ENCODE results near the gene NUTM2A. TPM values are rescaled to one million over a fixed set of nuclear protein-coding genes. Genes with fewer than 3 reads are reported as not detected.
"Not testable (repeated sequence)": the region's sequence is repeated elsewhere in the genome, so short reads cannot be mapped to it uniquely, and the experiment has no call there.

NUTM2A gene
- total RNA-seq, 4 donors from 2014 or later: 0.84 to 2.5 (median 2.4) TPM

- intact Hi-C loops (cut with DNase I; ENCODE audit: low total_unique reads); DNase-seq (ENCODE audit: low spot score in 2 of 2); H3K4me3 ChIP-seq (ENCODE audit: low read depth, poor library complexity, severe bottlenecking): not testable (repeated sequence)
- WGBS, 2 donors: 84 to 86% methylated on average over 1 to 2 of the region's 5 CpGs
Observed at GRCh38 chr10:87219370-87219769, 5.9 kb upstream of the NUTM2A start.

DNA sequence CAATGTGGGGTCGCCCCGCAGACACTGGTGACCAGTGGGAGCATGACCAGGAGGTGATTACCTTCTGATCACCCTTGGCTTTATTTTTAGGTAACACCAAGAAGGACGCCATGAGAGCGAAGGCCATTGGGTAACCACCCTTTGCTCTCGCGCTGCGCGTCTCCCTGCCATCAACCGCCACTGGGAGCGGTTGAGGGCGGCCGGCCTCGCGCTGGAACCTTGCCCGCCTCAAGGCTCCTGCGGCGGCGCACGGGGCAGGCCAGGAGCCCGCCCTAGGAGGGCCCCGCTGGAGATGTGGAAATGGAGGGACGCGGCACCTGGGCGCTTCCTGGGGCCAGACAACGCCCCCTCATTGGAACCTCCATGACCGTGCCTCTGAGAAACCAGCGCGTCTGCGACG, 2.5 kb upstream of the NUTM2A start:
- H3K4me3 ChIP-seq (ENCODE audit: low read depth, poor library complexity, severe bottlenecking); intact Hi-C loops (cut with DNase I; ENCODE audit: low total_unique reads); DNase-seq (ENCODE audit: low spot score in 2 of 2): not testable (repeated sequence)
- 92% methylated on average over 11 of the region's 30 CpGs; no CpG with 5 or more reads in 1 of the 2 donors for WGBS, 2 donors

- H3K4me3 ChIP-seq (ENCODE audit: low read depth, poor library complexity, severe bottlenecking); DNase-seq (ENCODE audit: low spot score in 2 of 2); intact Hi-C loops (cut with DNase I; ENCODE audit: low total_unique reads): not testable (repeated sequence)
- WGBS, 2 donors: 93 to 100% methylated on average over 3 to 4 of the region's 20 CpGs
Observed at GRCh38 chr10:87228247-87228646, 3.0 kb downstream of the NUTM2A start.

DNA sequence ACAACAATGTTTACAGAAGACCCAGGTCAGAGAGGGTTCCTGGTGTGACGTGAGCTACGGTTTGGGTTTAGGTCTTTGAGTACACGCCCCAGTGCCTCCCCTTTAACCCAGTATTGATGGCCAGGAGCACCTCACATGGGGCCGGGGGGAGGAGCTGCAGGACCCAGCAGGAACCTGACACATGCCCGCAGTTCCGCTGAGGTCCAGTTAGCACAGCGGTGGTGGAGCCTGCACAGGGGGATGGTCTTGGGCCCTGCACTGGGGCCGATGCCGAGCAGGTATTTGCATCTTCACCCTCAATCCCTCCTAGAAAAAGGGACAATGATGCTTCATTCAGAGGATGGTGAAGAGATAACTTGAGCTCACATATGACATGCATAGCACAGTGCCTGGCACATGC, 4.0 kb downstream of the NUTM2A start:
- H3K4me3 ChIP-seq (ENCODE audit: low read depth, poor library complexity, severe bottlenecking); intact Hi-C loops (cut with DNase I; ENCODE audit: low total_unique reads); DNase-seq (ENCODE audit: low spot score in 2 of 2): not testable (repeated sequence)
- WGBS, 2 donors: 86 to 94% methylated on average over 9 of the region's 9 CpGs

- intact Hi-C loops (cut with DNase I; ENCODE audit: low total_unique reads); DNase-seq (ENCODE audit: low spot score in 2 of 2); H3K4me3 ChIP-seq (ENCODE audit: low read depth, poor library complexity, severe bottlenecking): not testable (repeated sequence)
- no CpG with 5 or more reads among the region's 7 CpGs for WGBS, 2 donors
Observed at GRCh38 chr10:87234854-87235253, 9.6 kb downstream of the NUTM2A start.

- 100% methylated on average over 2 to 3 of the region's 5 CpGs for WGBS, 2 donors
- H3K4me3 ChIP-seq (ENCODE audit: low read depth, poor library complexity, severe bottlenecking); intact Hi-C loops (cut with DNase I; ENCODE audit: low total_unique reads); DNase-seq (ENCODE audit: low spot score in 2 of 2): not testable (repeated sequence)
Observed at GRCh38 chr10:87237244-87237643, 12.0 kb downstream of the NUTM2A start.

DNA sequence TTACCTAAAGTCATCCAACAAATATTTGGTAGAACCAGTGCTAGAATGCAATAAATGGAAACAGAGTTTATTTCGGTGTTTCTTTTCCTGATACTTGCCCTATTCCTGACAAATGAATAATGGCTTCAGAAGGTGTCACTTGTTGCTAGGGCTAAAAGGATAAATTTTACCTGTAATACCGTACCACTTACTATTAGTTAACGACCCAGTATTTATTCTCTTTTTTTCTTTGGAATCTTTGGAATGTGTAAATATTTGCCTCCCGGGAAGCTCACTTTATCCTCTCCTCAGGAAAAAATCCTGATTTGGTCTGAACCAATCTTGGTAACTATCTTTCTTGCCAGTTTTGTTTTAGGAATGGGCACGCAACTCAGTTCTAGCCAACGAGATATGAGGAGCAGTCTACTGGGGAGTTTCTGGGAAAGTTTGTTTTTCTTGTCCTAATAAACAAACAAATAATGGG, 14.1 kb downstream of the NUTM2A start:
- H3K4me3 ChIP-seq (ENCODE audit: low read depth, poor library complexity, severe bottlenecking); DNase-seq (ENCODE audit: low spot score in 2 of 2); intact Hi-C loops (cut with DNase I; ENCODE audit: low total_unique reads): not testable (repeated sequence)
- 84 to 92% methylated on average over 2 to 3 of the region's 6 CpGs for WGBS, 2 donors

- WGBS, 2 donors: 88 to 90% methylated on average over 3 of the region's 3 CpGs
- intact Hi-C loops (cut with DNase I; ENCODE audit: low total_unique reads); DNase-seq (ENCODE audit: low spot score in 2 of 2); H3K4me3 ChIP-seq (ENCODE audit: low read depth, poor library complexity, severe bottlenecking): not testable (repeated sequence)
Observed at GRCh38 chr10:87242192-87242591, 16.9 kb downstream of the NUTM2A start.

GRCh38 chr10:87247335-87247734, 22.1 kb downstream of the NUTM2A start:
- H3K4me3 ChIP-seq (ENCODE audit: low read depth, poor library complexity, severe bottlenecking); intact Hi-C loops (cut with DNase I; ENCODE audit: low total_unique reads); DNase-seq (ENCODE audit: low spot score in 2 of 2): not testable (repeated sequence)
- WGBS, 2 donors: 87 to 100% methylated on average over 1 of the region's 3 CpGs

DNA sequence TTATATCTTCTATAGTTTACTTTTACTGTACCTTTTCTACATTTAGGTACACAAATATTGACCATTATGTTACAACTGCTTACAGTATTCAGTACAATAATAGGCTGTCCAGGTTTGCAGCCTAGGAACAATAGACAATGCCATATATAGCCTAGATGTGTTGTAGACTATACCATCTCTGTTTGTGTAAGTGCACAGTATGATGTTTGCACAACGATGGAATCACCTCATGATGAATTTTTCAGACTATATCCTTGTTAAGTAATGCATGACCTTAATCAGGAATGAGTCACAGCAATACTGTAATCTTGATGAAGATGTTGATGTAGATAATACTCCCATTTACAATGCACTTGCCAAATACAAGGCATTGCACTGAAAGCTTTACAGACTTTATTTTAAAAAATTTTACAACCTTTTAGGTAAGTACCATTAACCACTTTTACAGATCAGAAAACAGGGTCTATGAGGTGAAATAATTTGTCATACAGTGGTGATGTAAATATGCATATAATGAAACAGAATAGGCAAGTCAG, 23.6 kb downstream of the NUTM2A start:
- intact Hi-C loops (cut with DNase I; ENCODE audit: low total_unique reads); H3K4me3 ChIP-seq (ENCODE audit: low read depth, poor library complexity, severe bottlenecking); DNase-seq (ENCODE audit: low spot score in 2 of 2): not testable (repeated sequence)
- 50 to 67% methylated on average over 1 of the region's 1 CpG for WGBS, 2 donors

DNA sequence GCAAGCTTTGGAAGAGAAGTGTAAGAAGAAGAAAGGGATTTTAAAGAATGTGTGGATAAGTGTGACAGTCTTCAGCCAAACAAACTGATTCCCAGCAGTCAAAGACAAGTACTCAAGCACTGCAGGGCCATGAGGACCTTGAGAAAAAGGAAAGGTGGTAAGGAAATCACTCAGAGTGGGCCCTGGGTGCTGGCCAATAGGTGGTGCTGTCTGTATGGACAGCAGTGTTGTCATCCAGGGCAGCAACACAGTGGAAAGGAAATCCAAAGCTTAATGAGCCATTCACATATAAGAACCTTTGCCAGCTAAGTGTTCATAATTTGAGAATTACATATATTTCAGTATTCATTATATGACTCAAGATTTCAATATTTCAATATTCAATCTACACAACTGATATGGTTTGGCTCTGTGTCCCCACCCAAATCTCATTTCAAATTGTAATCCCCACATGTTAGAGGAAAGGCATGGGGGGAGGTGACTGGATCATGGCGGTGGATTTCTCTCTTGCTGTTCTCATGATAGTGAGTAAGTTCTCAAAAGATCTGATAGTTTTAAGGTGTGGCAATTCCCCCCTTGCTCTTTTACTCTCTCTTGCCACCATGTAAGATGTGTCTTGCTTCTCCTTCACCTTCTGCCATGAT, 55.6 kb downstream of the NUTM2A start:
- no CpG with 5 or more reads among the region's 1 CpG for WGBS, 2 donors
- intact Hi-C loops (cut with DNase I; ENCODE audit: low total_unique reads): not testable (repeated sequence)

More for the DNA sequence above, 55.6 kb downstream of the NUTM2A start:
- DNase-seq (ENCODE audit: low spot score in 2 of 2); H3K4me3 ChIP-seq (ENCODE audit: low read depth, poor library complexity, severe bottlenecking): not testable (repeated sequence)

Other genes with a start within 250 kb of the NUTM2A start
- 100 to 1,000 TPM; 430 to 795 (median 736) TPM for gene FAM25A, start 205.2 kb upstream of the NUTM2A start, total RNA-seq
- 100 to 1,000 TPM; 200 to 262 (median 230) TPM for gene GLUD1, start 130.6 kb upstream of the NUTM2A start, total RNA-seq
- 10 to 100 TPM; 14.9 to 26.2 (median 21.6) TPM for gene SHLD2, start 130.2 kb upstream of the NUTM2A start, total RNA-seq
- gene NUTM2D, start 132.3 kb downstream of the NUTM2A start, total RNA-seq: 1 to 10 TPM in 3 of 4 donors, under 1 TPM in 1; 0.89 to 4.7 (median 3.7) TPM

All from lower leg skin (tissue), 4 donors.